ENCODE measurements around the gene SLC25A21.

Gene SLC25A21

GRCh38 chr14:36654794-36655381, 517.5 kb downstream of the SLC25A21 start:
- DNase-seq: no peak

GRCh38 chr14:36653962-36654793, 518.2 kb downstream of the SLC25A21 start:
- DNase-seq: no peak

- DNase-seq: no peak
These were observed 519.0 kb downstream of the SLC25A21 start for GRCh38 chr14:36653413-36653812.

GRCh38 chr14:36652542-36653201, 519.7 kb downstream of the SLC25A21 start:
- DNase-seq: no peak

- no peak for DNase-seq
These were observed 522.3 kb downstream of the SLC25A21 start for GRCh38 chr14:36649872-36650650.

- DNase-seq: no peak
These were observed 524.3 kb downstream of the SLC25A21 start for GRCh38 chr14:36647824-36648753.

GRCh38 chr14:36647417-36647823, 525.0 kb downstream of the SLC25A21 start:
- DNase-seq: no peak

GRCh38 chr14:36646664-36647416, 525.6 kb downstream of the SLC25A21 start:
- no peak for DNase-seq

- DNase-seq: no peak
These were observed 538.8 kb downstream of the SLC25A21 start for GRCh38 chr14:36633580-36633979.
